Raji (cell line): Measurements from ENCODE around the gene FAM210A.

Experiments used
- POLR2A ChIP-seq: IDR thresholded peaks from 2 replicates; pipeline ENCODE4 v1.6.1; 2011; ENCODE audit warnings: low read depth, low read length, control low read depth; ENCODE audit not compliant: insufficient read depth

FAM210A gene, protein sequence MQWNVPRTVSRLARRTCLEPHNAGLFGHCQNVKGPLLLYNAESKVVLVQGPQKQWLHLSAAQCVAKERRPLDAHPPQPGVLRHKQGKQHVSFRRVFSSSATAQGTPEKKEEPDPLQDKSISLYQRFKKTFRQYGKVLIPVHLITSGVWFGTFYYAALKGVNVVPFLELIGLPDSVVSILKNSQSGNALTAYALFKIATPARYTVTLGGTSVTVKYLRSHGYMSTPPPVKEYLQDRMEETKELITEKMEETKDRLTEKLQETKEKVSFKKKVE

DNA sequence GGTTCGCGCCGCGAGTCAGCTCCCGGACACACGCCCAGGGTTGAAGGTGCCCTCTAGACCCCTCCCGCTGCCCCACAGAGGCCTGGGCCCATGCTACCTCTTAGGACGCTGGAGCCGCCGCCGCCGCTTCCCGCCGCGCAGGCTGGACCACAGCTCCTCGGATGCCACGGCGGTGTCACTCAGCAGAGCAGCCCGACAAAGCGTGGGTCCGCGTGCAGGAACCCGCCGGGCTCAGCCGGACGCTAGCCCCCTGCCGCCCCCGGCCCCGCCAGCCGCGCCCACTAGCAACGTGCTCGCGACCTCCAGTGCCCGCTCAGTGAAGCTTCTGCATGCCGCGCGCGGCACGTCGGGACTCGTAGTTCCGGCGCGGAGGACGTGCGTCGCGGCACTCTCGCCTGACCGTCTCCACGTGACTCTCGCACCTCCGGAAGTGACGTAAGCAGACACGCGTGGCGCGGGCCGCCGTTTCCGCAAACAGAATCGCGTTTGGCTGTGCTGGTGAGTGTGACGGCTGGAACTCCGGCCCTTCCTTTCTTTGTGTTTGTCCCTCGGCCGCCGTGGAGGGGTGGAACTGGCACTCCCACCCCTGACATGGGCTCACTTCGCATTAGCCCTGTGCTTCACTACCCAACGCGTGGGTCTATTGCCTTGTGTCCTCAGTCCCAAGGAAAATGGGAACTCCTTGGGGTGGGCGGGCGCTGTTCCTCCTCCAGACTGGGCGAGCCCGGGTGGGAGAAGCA lies at the start of gene FAM210A, which contains the start of gene RNMT:
TSS of gene FAM210A (minus strand) at position 327 of the 740 bp plus-strand sequence. CDS start 44,481 bp downstream, outside the sequence.
TSS of gene RNMT (plus strand) at position 442 of the 740 bp plus-strand sequence. CDS start 4,845 bp downstream, outside the sequence.
- peak; percentile 86 for TF ChIP-seq POLR2A

DNA sequence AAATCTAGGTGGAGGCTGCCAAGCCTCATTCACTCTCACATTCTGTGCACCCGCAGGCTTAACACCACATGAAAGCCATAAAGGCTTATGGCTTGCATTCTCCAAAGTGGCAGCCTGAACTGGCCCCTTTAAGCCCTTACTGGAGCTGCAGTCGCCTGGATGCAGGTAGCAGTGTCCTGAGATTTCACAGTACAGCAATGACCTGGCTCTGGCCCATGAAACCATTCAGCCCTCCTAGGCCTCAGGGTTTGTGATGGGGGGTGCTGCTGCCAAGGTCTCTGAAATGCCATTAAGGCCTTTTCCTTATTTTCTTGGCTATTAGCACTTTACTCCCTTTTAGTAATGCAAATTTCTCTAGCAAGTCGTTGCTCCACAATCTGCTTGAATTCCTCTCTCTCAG lies 48.7 kb upstream of the FAM210A start:
- TF ChIP-seq POLR2A: no peak

DNA sequence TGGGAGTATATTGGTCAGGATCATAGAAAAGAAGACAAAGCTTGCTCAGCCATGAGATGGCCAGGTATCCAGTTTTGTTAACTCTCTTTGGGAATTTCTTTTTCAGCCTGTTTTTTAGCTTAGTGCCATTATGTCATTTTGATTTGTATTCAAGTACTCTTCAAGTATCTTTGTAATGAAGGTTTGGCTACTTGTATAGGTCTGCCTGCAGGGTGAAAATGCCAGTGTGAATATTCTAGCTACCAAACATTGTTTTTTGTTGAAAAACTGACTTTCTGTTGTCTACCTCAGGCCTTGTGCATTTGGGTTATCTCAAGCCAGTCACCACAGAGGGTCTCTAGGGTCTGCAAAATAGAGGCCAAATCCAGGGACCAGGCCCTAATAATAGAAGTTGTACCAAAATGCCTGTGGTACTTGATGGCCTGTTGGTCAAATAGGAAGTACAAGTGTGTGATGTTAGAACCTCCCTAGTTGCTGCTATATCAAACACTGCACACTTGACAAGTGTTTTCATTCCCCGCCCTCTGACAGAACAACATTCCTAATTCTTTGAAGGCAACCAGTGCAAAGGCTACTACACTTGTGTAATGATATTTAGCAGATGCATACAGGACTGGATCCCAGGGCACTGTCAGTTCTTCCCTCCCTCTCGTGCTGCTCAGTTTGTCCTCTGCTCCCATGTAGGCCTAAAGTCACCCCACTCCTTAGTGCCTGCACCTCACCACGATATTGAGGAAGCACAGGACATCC lies 36.5 kb upstream of the FAM210A start:
- TF ChIP-seq POLR2A: no peak

DNA sequence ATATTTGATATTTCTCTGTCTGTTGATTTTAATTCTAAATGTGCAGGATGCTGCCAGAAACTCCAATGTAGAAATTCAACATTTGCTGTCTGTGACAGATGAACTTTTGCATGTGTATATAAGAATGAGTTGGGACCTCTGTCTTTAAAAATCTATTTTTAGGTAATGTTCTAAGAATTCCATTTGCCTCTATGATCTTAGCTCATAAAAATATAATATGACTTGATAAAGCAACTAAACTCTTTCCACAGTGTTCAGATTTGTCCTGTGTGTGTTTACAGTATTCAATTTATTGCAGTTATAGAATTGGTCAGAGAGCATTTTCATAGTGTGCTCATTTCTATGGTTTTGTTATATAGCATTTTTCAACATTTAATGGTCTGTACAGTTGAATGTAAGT lies 33.7 kb upstream of the FAM210A start:
- no peak for TF ChIP-seq POLR2A

DNA sequence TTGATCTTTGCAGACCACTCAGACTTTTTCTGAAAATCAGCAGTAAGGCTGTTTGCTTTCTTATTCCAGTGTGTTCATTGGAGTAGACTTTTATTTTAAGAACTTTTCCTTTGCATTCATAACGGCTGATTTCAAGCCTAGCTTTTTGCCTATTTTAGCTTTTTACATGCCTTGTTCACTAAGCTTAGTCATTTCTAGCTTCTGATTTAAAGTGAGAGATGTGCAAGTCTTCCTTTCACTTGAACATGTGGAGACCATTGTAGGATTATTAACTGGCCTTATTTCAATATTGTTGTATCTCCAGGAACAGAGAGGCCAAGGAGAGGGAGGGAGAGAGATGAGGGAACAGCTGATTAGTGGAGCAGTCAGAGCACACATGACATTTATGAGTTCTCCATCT lies 32.3 kb upstream of the FAM210A start:
- TF ChIP-seq POLR2A: no peak

DNA sequence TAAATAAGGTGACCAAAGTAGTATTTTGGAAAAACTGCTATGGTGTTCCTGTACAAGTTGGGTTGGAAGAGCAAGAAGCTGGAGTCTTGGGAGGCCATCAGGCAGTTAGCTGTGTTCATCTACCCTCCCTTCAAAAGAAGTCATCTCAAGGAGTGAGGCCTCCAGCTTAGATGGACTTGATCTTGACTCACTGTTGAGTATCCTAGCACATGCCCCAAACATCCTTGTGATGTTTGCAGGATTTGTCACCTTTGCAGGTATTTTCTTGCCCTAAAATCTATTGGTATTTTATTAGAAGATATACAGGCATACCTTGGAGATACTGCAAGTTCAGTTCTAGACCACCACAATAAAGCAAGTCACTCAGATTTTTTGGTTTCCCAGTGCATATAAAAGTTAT lies 30.3 kb upstream of the FAM210A start:
- no peak for TF ChIP-seq POLR2A

DNA sequence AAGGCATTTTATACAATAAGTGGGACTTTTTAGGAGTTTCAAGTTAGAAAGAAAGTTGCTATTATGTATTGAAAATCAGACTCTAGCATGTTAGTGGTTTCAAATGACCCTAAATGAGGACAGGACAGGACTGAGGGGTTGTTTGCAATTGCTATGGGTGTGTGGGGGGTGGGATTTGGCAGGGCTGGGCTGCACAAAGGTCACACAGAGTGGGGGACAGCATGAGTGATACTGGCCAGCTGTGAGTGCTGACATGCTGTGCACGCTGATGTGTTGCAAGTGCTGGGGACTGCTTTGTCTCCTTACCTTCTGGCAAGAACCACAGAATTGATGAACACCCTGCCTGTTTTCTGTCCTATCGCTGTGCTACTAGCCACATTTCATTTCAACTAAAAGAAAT lies 29.9 kb upstream of the FAM210A start:
- no peak for TF ChIP-seq POLR2A

DNA sequence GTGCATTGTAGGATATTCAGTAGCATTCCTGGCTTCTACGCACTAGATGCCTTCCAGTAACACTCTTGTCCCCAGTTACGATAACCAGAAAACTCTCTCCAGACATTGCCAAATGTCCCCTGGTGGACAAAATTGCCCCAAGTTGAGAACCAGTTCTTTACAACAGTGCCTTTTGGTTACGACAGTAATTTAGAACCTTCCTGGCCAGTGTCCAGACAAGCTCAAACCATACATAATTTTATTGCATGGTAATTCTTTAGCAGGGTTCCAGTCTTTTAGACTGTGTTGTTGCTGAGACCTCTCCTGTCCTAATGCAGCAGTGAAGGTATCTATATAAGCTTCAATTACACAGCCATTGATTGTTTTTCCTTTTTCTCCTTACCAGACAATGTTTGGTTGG lies 20.3 kb upstream of the FAM210A start:
- no peak for TF ChIP-seq POLR2A

DNA sequence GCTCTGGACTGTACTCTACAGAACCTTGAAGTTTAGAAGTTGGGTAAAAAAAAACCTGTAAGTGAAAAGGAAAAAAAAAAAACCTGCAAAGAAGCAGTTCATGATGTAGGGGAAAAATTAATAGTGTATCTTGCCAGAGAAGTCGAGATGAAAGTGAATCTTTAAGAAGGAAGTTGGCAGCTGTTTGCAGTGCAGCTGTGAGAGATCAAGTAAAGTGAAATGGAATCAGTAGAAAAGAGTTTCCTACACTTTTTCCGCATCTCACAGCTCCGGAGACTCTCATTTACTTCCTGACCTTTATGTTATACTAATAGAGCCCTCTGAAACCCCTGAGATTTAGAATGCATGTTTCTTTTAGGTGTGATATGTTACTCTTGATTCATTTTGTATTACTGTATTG lies 19.3 kb upstream of the FAM210A start:
- TF ChIP-seq POLR2A: no peak

DNA sequence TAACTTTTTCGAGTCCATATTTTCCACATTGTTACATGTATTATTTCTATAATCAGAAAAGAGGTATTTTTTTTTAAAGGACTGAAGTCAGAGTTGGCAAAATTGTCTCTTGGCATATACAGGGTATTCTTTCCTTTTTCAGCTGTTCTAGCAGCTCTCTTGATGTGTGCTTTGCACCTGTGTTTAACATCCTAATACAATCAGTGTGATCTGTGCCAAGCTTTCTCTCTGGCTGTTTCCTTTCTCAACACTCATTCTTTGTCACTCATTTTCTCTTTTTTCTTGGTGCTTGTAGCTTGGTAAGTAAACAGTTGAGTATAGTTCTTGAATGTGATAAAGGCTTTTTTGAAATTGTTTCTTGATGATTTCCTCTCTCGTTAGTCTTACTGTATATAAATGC lies 9.3 kb upstream of the FAM210A start:
- TF ChIP-seq POLR2A: no peak

DNA sequence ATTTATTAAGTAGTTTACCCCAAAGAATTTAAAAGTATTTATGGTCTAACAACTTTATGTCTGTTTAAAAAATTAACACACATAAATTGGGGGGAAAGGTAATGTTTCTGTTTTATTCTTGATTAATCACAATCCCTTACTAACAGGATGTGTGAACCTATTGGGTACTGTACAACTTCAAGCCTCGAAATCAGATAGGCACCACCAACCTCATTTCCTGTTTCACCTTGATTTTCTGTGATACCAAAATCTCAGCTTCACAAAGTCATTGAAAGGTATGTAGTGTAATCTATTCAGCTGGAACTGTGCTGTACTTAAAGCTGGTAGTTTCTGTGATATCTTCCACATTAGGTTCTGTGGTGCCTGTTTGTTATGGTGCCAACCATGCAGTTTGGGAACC lies 4.1 kb upstream of the FAM210A start:
- no peak for TF ChIP-seq POLR2A

DNA sequence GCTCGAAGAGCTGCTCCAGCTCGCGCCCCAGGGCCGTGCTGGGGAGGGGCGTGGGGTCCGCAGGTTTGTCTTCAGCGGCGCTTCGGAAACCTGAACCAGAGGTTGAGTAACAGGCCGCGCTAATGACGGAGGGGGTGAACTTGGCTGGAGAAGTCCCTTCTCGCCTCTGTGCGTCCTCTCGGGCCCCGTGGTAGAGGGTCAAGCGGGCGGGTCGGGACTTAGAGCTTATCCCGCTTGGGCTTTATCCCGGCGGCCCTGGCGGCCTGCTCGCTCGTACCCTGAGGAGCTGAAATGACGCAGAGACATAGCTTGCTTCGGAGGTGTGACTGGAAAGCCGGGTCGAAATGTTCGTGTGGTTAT lies 594 bp upstream of the FAM210A start:
- no peak for TF ChIP-seq POLR2A

DNA sequence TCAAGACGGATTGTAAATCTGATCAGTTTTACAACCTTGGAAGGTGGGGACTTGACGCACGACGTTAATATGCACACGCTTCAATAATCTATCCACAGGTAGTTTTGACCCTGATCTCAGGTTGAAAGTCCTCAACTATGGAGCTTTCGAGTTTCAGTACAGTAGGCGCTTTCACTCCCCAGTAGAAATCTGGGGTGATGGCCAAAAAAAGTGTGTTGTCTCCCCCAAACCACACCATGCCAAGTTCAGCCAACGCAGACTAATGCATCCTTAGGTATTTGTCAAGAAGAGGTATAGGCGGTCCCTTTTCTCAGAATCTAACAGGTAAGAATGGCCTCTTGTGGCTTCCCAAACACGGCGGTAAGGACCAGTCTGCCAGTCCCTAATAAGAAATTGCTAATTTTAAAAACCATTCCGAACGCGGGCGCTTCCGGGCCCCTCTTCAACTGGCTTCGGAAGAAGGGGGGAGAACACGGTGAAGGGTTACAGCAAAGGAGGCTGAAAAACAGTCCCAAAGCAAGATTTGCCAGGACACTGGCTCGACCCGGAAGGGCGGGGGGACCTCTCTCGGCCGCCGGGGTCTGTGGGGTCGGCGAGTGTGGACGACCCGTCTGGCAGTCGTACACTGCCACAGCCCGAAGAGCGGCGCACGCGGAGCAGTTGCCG lies 659 bp downstream of the FAM210A start:
- TF ChIP-seq POLR2A: no peak

DNA sequence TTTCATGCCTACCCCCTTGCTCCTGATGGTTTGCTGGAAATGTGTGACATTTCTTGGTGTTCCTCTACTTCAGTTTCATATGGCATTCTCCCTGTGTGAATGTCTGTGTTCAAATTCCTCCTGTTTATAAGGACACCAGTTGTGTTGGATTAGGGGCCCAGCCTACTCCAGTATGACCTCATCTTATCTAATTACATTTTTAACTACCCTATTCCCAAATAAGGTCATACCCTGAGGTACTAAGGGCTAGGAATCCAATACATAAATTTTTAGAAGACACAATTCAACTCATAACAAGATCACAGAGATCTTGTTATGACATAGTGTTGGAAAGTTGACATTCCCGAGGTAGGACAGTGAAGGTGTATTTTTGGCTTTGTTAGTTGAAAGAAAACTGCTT lies 5.5 kb downstream of the FAM210A start:
- TF ChIP-seq POLR2A: no peak

DNA sequence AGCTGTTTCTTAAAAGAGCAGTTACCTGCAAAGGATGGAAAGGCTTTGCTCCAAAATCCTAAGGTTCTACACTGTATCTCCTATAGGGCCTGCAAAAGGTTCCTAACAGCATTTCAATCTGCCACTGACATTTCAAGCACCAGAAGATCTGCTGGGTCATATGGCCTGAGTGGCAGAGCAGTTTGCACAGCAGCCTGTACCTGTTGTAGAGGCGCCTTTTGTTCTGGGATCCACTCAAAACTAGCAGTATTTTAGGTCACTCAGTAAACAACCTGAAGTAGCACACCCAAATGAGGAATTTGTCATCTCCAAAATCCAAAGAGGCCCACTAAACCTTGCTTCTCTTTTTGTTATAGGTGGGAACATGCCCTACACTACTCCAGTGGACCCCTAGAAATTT lies 6.2 kb downstream of the FAM210A start:
- no peak for TF ChIP-seq POLR2A
